Measurements from ENCODE around the gene GPR3. TPM values are rescaled to one million over a fixed set of nuclear protein-coding genes. Genes with fewer than 3 reads are reported as not detected.

Gene GPR3
- total RNA-seq, 1 experiment from 2014 or later, result 0.95 TPM

- Histone ChIP-seq H3K9me3 (ENCODE audit: control insufficient read depth, insufficient read depth, low read depth, low read length) (no peaks in the 10 kb centered on the region), H3K27ac (ENCODE audit: low read length) (no peak overlapping the region), H3K36me3 (ENCODE audit: control insufficient read depth, insufficient read depth, low read length) (no peaks in the 10 kb centered on the region; the same call in 1 of the 2 replicates), H3K27me3 (ENCODE audit: control insufficient read depth, insufficient read depth, low read length) (no peaks in the 10 kb centered on the region), H3K4me3 (ENCODE audit: low read depth in 2 of 2, low read length in 2 of 2) (no peak overlapping the region), H3K4me1 (ENCODE audit: control insufficient read depth, insufficient read depth, low read length) (no peaks in the 10 kb centered on the region)
- intact Hi-C loops (cut with micrococcal nuclease; ENCODE audit: unreplicated experiment), result no loop called here
- CTCF ChIA-PET, result interaction anchor here (0.5 to 2.2 kb wide), 6 partner anchors 8 to 194 kb away, joined by 3 to 11 read pairs (median 5); partner anchors contain the start of gene MAP3K6
- TF ChIP-seq REST (IDR thresholded peaks at IDR 0.05; ENCODE audit: insufficient read depth in 1 of 2, low read depth in 2 of 2, low read length in 1 of 2) (no peak), TCF7L2 (IDR thresholded peaks at IDR 0.05; ENCODE audit: low read depth, low read length) (no peak), POLR2AphosphoS5 (IDR thresholded peaks at IDR 0.05; ENCODE audit: low read depth, low read length) (no peak), SIN3A (IDR thresholded peaks at IDR 0.05; ENCODE audit: borderline replicate concordance, insufficient read depth, low read depth, low read length) (no peak), CTCF (IDR thresholded peaks at IDR 0.05) (no peak)
- ATAC-seq, result peak; percentile 6; the same call in 1 of the 2 replicates
- no TSS peak for BruUV-seq (replicated peaks)
- in situ Hi-C loops (cut with HindIII; ENCODE audit: low pct_unique_long_range_greater_than_20kb, low sequenced_read_pairs), result no loop called here
- DNase-seq (ENCODE audit: low read depth, low spot score), result no peak
- POLR2A ChIA-PET, result no interaction called here
Observed at GRCh38 chr1:27358038-27358927, 34.1 kb upstream of the GPR3 start.

- no peak overlapping the region for H3K4me3 ChIP-seq (ENCODE audit: low read depth in 2 of 2, low read length in 2 of 2)
- no peak overlapping the region for H3K27ac ChIP-seq (ENCODE audit: low read length)
- no peaks in the 10 kb centered on the region; the same call in 1 of the 2 replicates for H3K36me3 ChIP-seq (ENCODE audit: control insufficient read depth, insufficient read depth, low read length)
- in situ Hi-C loops (cut with HindIII; ENCODE audit: low pct_unique_long_range_greater_than_20kb, low sequenced_read_pairs), result no loop called here
- ATAC-seq (no peak), DNase-seq (ENCODE audit: low read depth, low spot score) (no peak)
- TF ChIP-seq POLR2AphosphoS5 (IDR thresholded peaks at IDR 0.05; ENCODE audit: low read depth, low read length) (no peak), TCF7L2 (IDR thresholded peaks at IDR 0.05; ENCODE audit: low read depth, low read length) (no peak), SIN3A (IDR thresholded peaks at IDR 0.05; ENCODE audit: borderline replicate concordance, insufficient read depth, low read depth, low read length) (no peak), REST (IDR thresholded peaks at IDR 0.05; ENCODE audit: insufficient read depth in 1 of 2, low read depth in 2 of 2, low read length in 1 of 2) (no peak), CTCF (IDR thresholded peaks at IDR 0.05) (no peak)
- H3K9me3 ChIP-seq (ENCODE audit: control insufficient read depth, insufficient read depth, low read depth, low read length), result no peaks in the 10 kb centered on the region
- intact Hi-C loops (cut with micrococcal nuclease; ENCODE audit: unreplicated experiment), result no loop called here
- no peaks in the 10 kb centered on the region for H3K4me1 ChIP-seq (ENCODE audit: control insufficient read depth, insufficient read depth, low read length)
- no TSS peak for BruUV-seq (replicated peaks)
- H3K27me3 ChIP-seq (ENCODE audit: control insufficient read depth, insufficient read depth, low read length), result no peaks in the 10 kb centered on the region
- ChIA-PET CTCF (interaction anchor here (1.6 to 2.2 kb wide), 2 partner anchors 7 to 38 kb away, joined by 4 to 11 read pairs; partner anchors contain the start of gene MAP3K6), POLR2A (no interaction called here)
Observed at GRCh38 chr1:27358928-27359313, 33.5 kb upstream of the GPR3 start.

All from Panc1 (cell line).